Activated CD4-positive, alpha-beta T cell treated with anti-CD3 and anti-CD28 coated beads for 36 hours (primary cell): ENCODE results near the gene MRPL38. TPM values are rescaled to one million over a fixed set of nuclear protein-coding genes. Genes with fewer than 3 reads are reported as not detected.

Source experiments
- ATAC-seq: fragments of 200-7000 bp; cut with Tn5 transposase; one replicate; pipeline ENCODE4 v1.10.0; 2021; ENCODE audit warnings: mild to moderate bottlenecking, moderate library complexity
- CTCF ChIA-PET: fragments of 350-600 bp; sonication (Branson Sonifier 250); formaldehyde crosslinking; loops from one replicate; lab custom pipeline; 2021; ENCODE audit warnings: antibody characterized with exemption; lab: Charles Lee
- POLR2A ChIA-PET: fragments of 350-600 bp; sonication (Branson Sonifier 250); formaldehyde crosslinking; loops from one replicate; lab custom pipeline; 2021; ENCODE audit warnings: antibody characterized with exemption, inconsistent platforms; lab: Charles Lee
- DNase-seq: peaks from one replicate; pipeline ENCODE4 v3.0.0-alpha.2; 2020
- H3K27ac Mint-ChIP-seq: one replicate; pipeline ENCODE4 v1.8.0; 2021; ENCODE audit warnings: mixed read lengths
- H3K27me3 Mint-ChIP-seq: one replicate; pipeline ENCODE4 v1.8.0; 2021; ENCODE audit warnings: mixed read lengths
- H3K36me3 Mint-ChIP-seq: one replicate; pipeline ENCODE4 v1.8.0; 2021; ENCODE audit warnings: low read depth, mixed read lengths
- H3K4me1 Mint-ChIP-seq: one replicate; pipeline ENCODE4 v1.8.0; 2021; ENCODE audit warnings: mixed read lengths
- H3K4me3 Mint-ChIP-seq: one replicate; pipeline ENCODE4 v1.8.0; 2021; ENCODE audit warnings: mild to moderate bottlenecking, moderate library complexity, mixed read lengths
- H3K9me3 Mint-ChIP-seq: one replicate; pipeline ENCODE4 v1.8.0; 2021; ENCODE audit warnings: low read depth, mixed read lengths
- intact Hi-C, 2 experiments: fragments of 100-400 bp; cut with DNase I in 1 of 2; cut with micrococcal nuclease in 1 of 2; formaldehyde crosslinking; loops; one replicate each; pipeline versions ENCODE4 v1.14.2 to v1.15.1; 2022 to 2024; cut with DNase I, micrococcal nuclease
- total RNA-seq, 2 experiments: library from RNA; stranded (reverse); gene quantifications; one replicate each; pipeline ENCODE4 v1.2.3, GENCODE V29; 2021

The MRPL38 gene
- total RNA-seq, 2 experiments from 2014 or later = 98.0 to 115 TPM

DNA sequence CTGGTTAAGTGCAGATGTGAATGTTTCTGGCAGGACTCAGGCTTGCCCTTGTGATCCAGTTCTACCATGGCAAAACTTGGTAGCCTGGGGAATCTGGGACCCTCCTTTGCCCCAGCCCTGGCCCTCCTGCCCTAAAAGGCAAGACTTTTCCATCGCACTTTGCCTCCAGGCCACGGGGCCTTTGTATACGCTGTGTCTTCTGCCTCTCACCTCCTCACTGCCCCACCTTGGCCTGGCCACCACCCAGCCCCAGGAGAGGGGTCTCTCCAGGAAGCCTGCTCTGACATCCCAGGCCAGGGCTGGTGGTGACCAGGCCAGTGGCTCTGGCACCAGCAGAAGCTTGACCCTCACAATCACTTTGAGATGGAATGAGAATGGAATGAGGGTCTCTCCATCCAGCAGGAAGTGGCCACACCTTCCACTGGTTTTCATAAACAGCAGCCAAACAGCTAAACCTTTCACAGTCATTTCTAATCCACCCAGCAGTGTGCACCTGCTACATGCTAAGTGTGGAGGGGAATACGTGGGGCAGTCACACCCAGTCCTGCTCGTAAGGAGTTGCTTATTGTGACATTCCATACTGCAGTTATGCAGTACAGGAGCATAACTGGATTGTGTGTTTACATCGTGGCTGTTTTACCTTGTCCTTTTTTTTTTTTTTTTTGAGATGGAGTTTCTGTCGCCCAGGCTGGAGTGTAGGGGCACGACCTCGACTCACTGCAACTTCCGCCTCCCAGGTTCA lies 1.6 kb upstream of the MRPL38 start:
- no peak overlapping the region for H3K4me3 Mint-ChIP-seq
- no peak for ATAC-seq
- intact Hi-C loops = loop anchor here (5.0 to 10.0 kb wide), 2 partner anchors 96 to 368 kb away; partner anchors contain the start of gene CDK3 (in 1 of the 2)
- H3K9me3 Mint-ChIP-seq = no peaks in the 10 kb centered on the region
- no peak for DNase-seq
- no peaks in the 10 kb centered on the region for H3K36me3 Mint-ChIP-seq
- peak overlapping the region; percentile 16 for H3K27ac Mint-ChIP-seq
- ChIA-PET POLR2A (interaction anchor here (0.6 to 0.7 kb wide), 2 partner anchors 209 to 240 kb away, joined by 3 read pairs; no protein-coding TSS in a partner anchor), CTCF (interaction anchor here (0.6 to 3.4 kb wide), 16 partner anchors 12 to 781 kb away, joined by 3 to 38 read pairs (median 4); partner anchors contain the start of gene TRIM47)
- H3K4me1 Mint-ChIP-seq = peaks cover 7% of the 10 kb centered on the region
- no peaks in the 10 kb centered on the region for H3K27me3 Mint-ChIP-seq

DNA sequence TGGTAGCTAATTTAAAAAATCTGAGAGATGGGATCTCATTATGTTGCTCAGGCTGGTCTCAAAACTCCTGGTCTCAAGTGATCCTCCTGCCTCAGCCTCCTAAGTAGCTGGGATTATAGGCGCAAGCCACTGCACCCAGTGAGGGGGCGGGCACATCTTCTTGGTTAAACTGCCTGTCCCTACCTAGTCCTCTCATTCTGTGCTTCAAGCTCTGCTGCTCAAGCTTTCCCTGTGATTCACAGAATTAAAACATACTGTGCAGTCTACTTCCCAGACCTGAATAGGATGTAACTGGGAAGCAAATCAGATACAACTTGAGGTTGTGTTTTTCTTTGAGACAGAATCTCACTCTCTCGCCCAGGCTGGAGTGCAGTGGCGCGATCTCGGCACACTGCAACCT lies 2.3 kb downstream of the MRPL38 start:
- Mint-ChIP-seq H3K27ac (no peak overlapping the region), H3K9me3 (no peaks in the 10 kb centered on the region), H3K4me1 (peaks cover 5% of the 10 kb centered on the region), H3K27me3 (no peaks in the 10 kb centered on the region), H3K4me3 (no peak overlapping the region), H3K36me3 (peaks cover 7% of the 10 kb centered on the region)
- CTCF ChIA-PET = interaction anchor here (0.7 to 1.6 kb wide), 4 partner anchors 27 to 240 kb away, joined by 3 to 5 read pairs (median 4); no protein-coding TSS in a partner anchor
- intact Hi-C loops = loop anchor here in 1 of 2 experiments (5.0 to 10.0 kb wide), 2 partner anchors 315 to 372 kb away; partner anchors contain the start of gene MYO15B
- no peak for ATAC-seq
- DNase-seq = no peak
- POLR2A ChIA-PET = interaction anchor here (0.6 kb wide), 1 partner anchor 45 kb away, joined by 5 read pairs; no protein-coding TSS in a partner anchor

DNA sequence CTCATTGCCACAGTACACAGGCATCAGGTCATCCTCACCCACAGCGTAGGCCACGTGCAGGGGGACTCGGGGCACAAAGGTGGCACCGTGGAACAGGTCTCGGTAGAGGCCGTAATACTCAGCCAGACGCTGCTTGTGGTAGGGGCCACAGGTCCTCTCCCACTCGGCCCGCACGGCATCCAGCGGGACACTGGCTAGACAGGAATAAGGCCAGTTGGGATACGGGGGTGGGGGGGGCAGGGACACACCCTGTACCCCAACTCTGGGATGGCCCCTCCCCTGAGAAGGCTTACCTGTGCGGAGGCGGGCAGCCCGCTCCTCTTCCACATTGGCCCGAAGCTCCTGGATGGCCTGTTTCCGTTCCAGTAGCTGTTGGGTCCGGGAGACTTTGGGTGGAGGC lies 3.0 kb downstream of the MRPL38 start:
- Mint-ChIP-seq H3K27me3 (no peaks in the 10 kb centered on the region), H3K4me3 (no peak overlapping the region), H3K27ac (no peak overlapping the region), H3K36me3 (peaks cover 7% of the 10 kb centered on the region), H3K9me3 (no peaks in the 10 kb centered on the region), H3K4me1 (peaks cover 7% of the 10 kb centered on the region)
- intact Hi-C loops = loop anchor here in 1 of 2 experiments (5.0 to 10.0 kb wide), 2 partner anchors 314 to 373 kb away; partner anchors contain the start of gene MYO15B
- CTCF ChIA-PET = interaction anchor here (1.1 to 1.3 kb wide), 2 partner anchors 26 to 104 kb away, joined by 5 read pairs; no protein-coding TSS in a partner anchor
- POLR2A ChIA-PET = interaction anchor here (0.6 to 1.1 kb wide), 2 partner anchors 26 to 45 kb away, joined by 3 to 5 read pairs; no protein-coding TSS in a partner anchor
- DNase-seq (no peak), ATAC-seq (no peak)

DNA sequence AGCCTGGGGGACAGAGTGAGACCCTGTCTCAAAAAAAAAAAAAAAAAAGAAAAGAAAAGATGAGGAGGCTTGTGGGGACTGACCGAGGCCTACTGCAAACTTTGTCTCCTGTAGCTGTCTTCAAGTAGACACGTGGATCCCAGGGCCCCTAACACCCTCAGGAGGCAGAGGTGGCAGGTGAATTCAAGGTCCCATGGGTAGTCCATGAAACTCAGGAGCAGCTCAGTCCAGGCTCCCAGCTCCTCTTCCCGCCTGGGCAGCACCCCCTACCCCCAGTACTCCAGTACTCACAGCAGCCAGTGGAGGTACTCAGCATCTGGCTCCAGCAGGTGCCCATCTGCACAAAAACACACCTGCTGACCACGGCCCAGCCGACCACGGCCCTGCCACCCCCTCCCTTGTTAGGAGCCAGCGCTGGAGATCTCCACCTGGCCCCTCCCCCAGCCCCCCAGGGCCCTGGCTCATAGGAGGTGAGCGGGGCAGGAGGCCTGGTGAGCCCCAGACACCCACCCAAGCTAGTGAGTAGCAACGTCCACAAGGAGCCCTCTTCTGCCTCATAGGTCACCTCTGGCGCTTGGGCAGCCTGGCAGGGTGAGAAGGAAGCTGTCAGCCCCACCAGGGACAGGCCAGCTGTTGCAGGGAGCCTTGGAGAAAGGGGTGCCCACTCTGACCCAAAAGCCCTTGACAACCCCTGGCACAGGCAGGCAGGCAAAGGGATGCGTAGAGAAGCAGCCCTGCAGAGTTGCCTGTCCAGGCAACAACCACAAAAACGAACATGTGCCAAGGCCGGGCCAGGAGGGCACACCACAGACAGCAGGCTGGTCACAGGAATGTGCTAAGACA lies 3.8 kb downstream of the MRPL38 start:
- no peaks in the 10 kb centered on the region for H3K27me3 Mint-ChIP-seq
- H3K4me1 Mint-ChIP-seq = peaks cover 7% of the 10 kb centered on the region
- intact Hi-C loops = loop anchor here in 1 of 2 experiments (5.0 to 10.0 kb wide), 2 partner anchors 314 to 374 kb away; partner anchors contain the start of gene MYO15B
- DNase-seq (no peak), ATAC-seq (no peak)
- H3K4me3 Mint-ChIP-seq = no peak overlapping the region
- H3K27ac Mint-ChIP-seq = no peak overlapping the region
- POLR2A ChIA-PET = interaction anchor here (1.1 kb wide), 1 partner anchor 25 kb away, joined by 3 read pairs; no protein-coding TSS in a partner anchor
- CTCF ChIA-PET = interaction anchor here (0.6 kb wide), 1 partner anchor 1225 kb away, joined by 3 read pairs; no protein-coding TSS in a partner anchor
- H3K9me3 Mint-ChIP-seq = no peaks in the 10 kb centered on the region
- peaks cover 7% of the 10 kb centered on the region for H3K36me3 Mint-ChIP-seq

DNA sequence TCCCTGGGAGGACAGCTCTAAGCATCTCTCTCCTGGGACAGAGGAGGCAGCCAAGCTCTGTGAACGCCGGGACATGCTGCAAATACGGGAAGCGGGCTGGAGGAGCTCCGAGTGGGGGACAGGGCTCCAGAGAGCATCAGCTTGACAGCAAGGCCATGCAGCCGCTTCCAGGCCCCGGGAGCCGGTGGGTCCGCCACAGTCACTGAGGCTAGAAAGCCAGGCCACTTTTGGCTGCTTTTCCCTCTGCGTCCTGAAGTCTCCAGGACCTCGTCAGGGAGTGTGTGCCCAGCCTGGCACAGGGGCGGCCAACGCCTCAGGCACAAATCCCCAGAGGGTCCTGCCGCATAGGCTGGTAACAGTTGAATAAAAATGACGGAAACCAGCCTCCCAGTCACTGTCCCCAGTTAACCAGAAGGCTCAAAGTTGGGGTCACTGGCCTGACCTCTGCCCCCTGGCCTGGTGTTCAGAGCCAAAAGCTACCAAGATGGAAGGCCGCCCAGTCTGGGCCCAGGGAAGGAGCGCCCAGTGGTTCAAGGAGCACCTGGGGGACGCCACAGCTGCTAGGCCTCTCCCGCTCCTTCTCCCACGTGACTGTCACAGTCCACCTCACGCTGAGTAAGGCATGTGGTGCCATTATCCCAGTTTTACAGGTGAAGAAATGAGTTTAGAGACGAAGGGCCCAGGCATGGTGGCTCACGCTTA lies 4.8 kb downstream of the MRPL38 start:
- DNase-seq (no peak), ATAC-seq (no peak)
- Mint-ChIP-seq H3K4me1 (peaks cover 12% of the 10 kb centered on the region), H3K36me3 (peaks cover 11% of the 10 kb centered on the region), H3K9me3 (no peaks in the 10 kb centered on the region), H3K4me3 (no peak overlapping the region), H3K27ac (no peak overlapping the region), H3K27me3 (no peaks in the 10 kb centered on the region)
- ChIA-PET POLR2A (no interaction called here), CTCF (interaction anchor here (1.2 kb wide), 1 partner anchor 44 kb away, joined by 3 read pairs; no protein-coding TSS in a partner anchor)
- intact Hi-C loops = loop anchor here in 1 of 2 experiments (5.0 to 10.0 kb wide), 2 partner anchors 313 to 375 kb away; partner anchors contain the start of gene MYO15B

DNA sequence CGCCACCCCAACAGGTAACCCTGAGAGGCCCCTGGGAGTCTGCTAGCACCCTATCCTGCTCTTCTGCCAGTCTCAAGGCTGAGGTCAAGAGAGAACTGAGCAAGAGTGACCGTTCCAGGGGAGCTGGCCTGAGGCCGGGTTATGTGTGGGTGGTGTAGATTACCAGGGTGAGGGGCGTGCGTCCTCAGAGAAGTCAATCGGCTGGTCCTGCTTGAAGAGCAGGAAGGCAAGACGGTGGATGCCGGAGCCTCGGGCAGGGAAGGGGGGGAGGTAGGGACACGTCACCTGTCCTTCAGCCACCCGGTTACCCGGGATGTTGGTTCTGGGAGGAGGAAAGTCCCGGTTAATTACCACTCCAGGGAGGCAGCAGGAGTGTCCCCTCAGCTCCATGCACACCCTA lies 5.3 kb downstream of the MRPL38 start:
- intact Hi-C loops = no loop called here
- no peak overlapping the region for H3K4me3 Mint-ChIP-seq
- DNase-seq (no peak), ATAC-seq (no peak)
- H3K36me3 Mint-ChIP-seq = peaks cover 12% of the 10 kb centered on the region
- no peaks in the 10 kb centered on the region for H3K27me3 Mint-ChIP-seq
- POLR2A ChIA-PET = no interaction called here
- H3K27ac Mint-ChIP-seq = no peak overlapping the region
- H3K4me1 Mint-ChIP-seq = peaks cover 12% of the 10 kb centered on the region
- CTCF ChIA-PET = interaction anchor here (0.5 to 1.2 kb wide), 2 partner anchors 19 to 43 kb away, joined by 3 read pairs; no protein-coding TSS in a partner anchor
- H3K9me3 Mint-ChIP-seq = no peaks in the 10 kb centered on the region

DNA sequence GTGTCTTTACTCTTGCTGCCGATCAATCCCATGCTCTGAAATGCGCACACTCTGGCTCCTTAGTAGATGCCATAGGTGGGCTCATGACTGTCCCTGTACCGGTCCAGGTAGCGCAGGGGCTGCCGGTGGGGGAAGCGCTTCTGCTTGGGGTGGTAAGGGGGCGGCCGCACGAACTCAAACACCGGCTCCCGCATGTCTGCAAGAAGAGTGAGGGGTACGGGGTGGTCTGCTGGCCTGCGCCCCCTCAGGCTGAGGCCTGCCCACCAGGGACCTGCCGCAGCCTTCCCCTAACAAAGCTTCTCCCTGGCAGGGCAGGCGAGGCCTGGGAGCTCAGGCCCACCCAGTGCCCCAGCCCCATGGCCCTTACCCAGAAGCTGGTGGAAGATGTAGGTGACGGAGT lies 5.9 kb downstream of the MRPL38 start:
- ATAC-seq (no peak), DNase-seq (no peak)
- no peaks in the 10 kb centered on the region for H3K27me3 Mint-ChIP-seq
- H3K4me1 Mint-ChIP-seq = peaks cover 17% of the 10 kb centered on the region
- peaks cover 14% of the 10 kb centered on the region for H3K36me3 Mint-ChIP-seq
- intact Hi-C loops = no loop called here
- CTCF ChIA-PET = interaction anchor here (0.5 to 3.6 kb wide), 3 partner anchors 18 to 43 kb away, joined by 3 to 17 read pairs (median 3); partner anchors contain the start of gene WBP2
- H3K4me3 Mint-ChIP-seq = no peak overlapping the region
- POLR2A ChIA-PET = interaction anchor here (1.3 kb wide), 2 partner anchors 21 to 368 kb away, joined by 3 to 4 read pairs; no protein-coding TSS in a partner anchor
- H3K27ac Mint-ChIP-seq = no peak overlapping the region
- no peaks in the 10 kb centered on the region for H3K9me3 Mint-ChIP-seq

DNA sequence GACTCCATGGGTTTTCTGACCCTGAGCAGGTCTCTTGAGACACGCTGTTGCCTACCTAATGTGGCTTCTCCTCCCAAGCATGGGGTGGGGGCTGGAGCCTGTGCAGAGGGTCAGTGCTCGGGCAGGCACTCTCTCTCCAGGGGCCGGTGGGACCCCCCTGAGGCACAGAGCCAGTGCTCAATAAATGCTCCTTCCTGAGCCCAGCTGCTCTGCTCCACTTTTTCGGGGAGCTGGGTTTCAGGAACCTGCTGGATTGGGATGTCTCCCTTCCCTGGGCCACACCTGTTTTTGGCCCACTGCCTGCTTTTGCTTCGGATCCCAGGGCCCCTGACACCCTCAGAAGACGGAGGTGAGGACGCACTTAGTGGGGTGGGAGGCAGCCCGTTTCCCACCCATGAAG lies 6.6 kb downstream of the MRPL38 start:
- Mint-ChIP-seq H3K4me1 (peaks cover 19% of the 10 kb centered on the region), H3K27ac (no peak overlapping the region), H3K36me3 (peaks cover 14% of the 10 kb centered on the region), H3K4me3 (no peak overlapping the region), H3K27me3 (no peaks in the 10 kb centered on the region), H3K9me3 (no peaks in the 10 kb centered on the region)
- intact Hi-C loops = no loop called here
- ChIA-PET CTCF (interaction anchor here (3.6 kb wide), 1 partner anchor 42 kb away, joined by 17 read pairs; the partner anchor contains the start of gene WBP2), POLR2A (interaction anchor here (1.3 kb wide), 2 partner anchors 20 to 369 kb away, joined by 3 to 4 read pairs; no protein-coding TSS in a partner anchor)
- no peak for ATAC-seq
- no peak for DNase-seq

DNA sequence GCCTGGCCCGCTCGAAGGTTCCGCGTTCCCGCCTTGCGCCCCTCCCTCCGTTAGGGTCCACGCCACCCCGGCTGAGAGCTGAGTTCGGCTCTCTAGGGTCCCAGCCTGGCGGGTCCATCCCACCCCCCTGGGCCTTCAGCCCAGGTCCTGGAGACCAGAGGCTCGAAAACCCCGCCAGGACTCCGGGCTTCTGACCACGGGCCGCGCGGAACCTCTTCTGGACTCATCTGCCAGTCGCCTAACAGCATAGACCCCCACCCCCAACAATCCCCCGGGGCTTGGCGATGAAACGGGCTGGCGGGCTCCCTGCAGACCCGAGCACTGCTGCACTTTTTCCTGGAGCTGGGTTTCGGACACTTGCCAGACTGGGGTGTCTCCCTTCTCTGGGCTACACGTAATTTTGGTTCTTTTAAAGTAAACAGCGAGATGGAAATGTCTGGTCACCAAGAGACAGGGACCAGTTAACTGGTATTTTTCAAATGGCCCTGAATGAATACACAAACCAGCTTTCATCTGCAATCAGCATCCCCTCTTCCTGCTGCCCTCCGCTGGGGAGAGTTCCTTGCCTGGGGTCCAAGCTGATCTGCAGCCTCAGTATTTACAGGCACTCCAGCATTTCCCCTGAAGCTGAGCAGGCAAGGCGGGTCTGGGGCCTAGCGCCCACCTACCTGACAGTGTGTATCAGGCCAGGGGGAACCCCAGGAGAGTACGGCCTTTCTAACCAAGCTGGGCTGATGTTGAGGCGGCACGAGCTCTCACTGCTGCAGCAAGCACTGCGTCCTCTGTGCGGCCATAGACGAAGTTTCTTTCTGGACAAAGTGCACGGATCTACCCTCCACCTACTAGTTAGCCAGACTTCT lies 7.3 kb downstream of the MRPL38 start:
- Mint-ChIP-seq H3K36me3 (peaks cover 14% of the 10 kb centered on the region), H3K4me3 (peak overlapping the region; percentile 56), H3K27ac (peak overlapping the region; percentile 72), H3K9me3 (no peaks in the 10 kb centered on the region), H3K4me1 (peaks cover 19% of the 10 kb centered on the region), H3K27me3 (no peaks in the 10 kb centered on the region)
- intact Hi-C loops = loop anchor here (1.0 to 2.0 kb wide), 6 partner anchors 21 to 487 kb away; partner anchors contain the start of genes ACOX1 (in 1 of the 2), FBF1 (in 1 of the 2), GALK1 (in 1 of the 2) and SPHK1 (in 1 of the 2)
- DNase-seq = no peak
- CTCF ChIA-PET = interaction anchor here (0.7 to 3.6 kb wide), 11 partner anchors 18 to 144 kb away, joined by 3 to 17 read pairs (median 5); partner anchors contain the start of genes TRIM47 and WBP2
- no peak for ATAC-seq
- POLR2A ChIA-PET = interaction anchor here (0.5 to 1.3 kb wide), 4 partner anchors 20 to 873 kb away, joined by 3 to 4 read pairs (median 3); no protein-coding TSS in a partner anchor
